ENCODE data around the gene NUDT14.

DNA sequence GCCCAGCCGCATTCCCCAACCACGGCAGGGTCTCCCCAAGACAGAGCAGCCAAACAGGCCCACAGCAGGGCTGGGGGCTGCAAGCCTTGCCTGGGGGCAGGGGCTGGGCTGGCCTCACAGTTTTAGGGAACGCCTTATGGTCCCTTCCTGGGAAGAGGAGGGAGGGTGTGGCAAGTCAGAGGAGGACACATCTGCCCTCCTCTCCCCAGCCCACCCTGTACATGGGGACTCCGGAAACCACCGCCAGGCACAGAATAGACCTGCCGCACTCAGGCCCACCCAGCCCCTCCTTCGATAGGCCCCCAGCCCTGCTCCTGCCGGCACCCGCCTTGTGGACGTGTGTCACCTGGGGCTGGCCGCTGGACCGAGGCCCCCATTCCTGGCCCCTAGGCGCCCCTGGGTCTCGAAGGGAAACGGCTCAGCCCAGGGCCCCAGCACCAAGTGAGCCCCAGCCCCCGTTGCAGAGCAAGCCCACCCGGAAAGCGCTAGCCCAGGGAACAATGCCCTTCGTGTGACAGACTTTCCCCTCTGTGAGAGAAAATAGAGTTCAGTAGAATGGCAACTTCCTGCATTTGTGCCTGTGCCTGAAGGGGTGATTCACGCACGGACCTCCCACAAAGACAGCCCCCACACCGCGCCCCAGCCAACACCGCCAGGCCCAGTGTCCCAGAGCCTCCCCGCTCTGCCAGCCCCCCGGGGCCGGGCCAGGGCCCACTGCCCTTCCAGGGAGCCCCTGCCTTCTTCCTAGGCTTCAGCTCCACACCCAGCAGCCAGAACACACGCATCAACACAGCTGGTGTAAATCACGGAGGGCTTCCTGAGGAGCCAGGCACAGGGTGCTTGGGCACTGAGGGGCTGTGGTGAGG is 12.0 kb upstream of the NUDT14 start:
- TF ChIP-seq, protein P1, sequence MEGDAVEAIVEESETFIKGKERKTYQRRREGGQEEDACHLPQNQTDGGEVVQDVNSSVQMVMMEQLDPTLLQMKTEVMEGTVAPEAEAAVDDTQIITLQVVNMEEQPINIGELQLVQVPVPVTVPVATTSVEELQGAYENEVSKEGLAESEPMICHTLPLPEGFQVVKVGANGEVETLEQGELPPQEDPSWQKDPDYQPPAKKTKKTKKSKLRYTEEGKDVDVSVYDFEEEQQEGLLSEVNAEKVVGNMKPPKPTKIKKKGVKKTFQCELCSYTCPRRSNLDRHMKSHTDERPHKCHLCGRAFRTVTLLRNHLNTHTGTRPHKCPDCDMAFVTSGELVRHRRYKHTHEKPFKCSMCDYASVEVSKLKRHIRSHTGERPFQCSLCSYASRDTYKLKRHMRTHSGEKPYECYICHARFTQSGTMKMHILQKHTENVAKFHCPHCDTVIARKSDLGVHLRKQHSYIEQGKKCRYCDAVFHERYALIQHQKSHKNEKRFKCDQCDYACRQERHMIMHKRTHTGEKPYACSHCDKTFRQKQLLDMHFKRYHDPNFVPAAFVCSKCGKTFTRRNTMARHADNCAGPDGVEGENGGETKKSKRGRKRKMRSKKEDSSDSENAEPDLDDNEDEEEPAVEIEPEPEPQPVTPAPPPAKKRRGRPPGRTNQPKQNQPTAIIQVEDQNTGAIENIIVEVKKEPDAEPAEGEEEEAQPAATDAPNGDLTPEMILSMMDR (IDR thresholded peaks at IDR 0.05; ENCODE audit: low read depth, low read length): no peak
- TF ChIP-seq POLR2A (IDR thresholded peaks at IDR 0.05; ENCODE audit: extremely low read depth, insufficient read length): no peak
- TF ChIP-seq, protein P2, sequence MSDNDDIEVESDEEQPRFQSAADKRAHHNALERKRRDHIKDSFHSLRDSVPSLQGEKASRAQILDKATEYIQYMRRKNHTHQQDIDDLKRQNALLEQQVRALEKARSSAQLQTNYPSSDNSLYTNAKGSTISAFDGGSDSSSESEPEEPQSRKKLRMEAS (IDR thresholded peaks at IDR 0.05; ENCODE audit: low read depth, low read length): no peak
- TF ChIP-seq MYC (IDR thresholded peaks at IDR 0.05; ENCODE audit: low read depth, low read length): no peak

Measured in NB4 (cell line).